Body of pancreas (tissue), 4 donors: ENCODE measurements around the gene TMEM42.

Source experiments
- POLR2A ChIP-seq, 3 donors: fragments of 450-650 bp; IDR thresholded peaks; one replicate each; pipeline ENCODE4 v1.6.1; 2016; ENCODE audit warnings: antibody characterized with exemption in 3 of 3, mild to moderate bottlenecking in 2 of 3
- TF ChIP-seq, protein P1 (sequence below), 7 experiments: fragments of 450-650 bp in 4 of 7; fragments of 200-600 bp in 3 of 7; sonication (generic) in 3 of 7; IDR thresholded peaks; one replicate each; pipeline ENCODE4 v1.5.1; 2016 to 2019; ENCODE audit warnings: antibody characterized with exemption in 7 of 7

DNA sequence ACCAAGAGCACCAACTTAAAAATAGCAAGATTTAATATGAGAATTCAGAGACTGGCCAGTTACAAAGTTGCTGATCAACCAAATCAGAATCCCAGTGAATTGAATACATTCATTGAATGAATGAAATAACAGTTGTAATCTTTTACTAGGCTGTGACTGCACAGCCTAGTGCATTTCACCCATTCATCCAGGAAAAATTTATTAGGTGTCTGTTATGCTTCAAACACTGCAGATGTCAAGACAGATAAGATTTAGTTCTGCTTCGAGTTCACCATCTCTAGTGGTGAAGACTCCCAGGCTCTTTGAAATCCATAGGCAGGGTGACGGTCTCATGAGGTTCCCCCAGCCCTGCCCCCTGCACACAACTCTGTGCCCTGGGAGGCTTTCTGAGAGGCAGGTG, 41.6 kb downstream of the TMEM42 start:
- TF ChIP-seq, protein P1, sequence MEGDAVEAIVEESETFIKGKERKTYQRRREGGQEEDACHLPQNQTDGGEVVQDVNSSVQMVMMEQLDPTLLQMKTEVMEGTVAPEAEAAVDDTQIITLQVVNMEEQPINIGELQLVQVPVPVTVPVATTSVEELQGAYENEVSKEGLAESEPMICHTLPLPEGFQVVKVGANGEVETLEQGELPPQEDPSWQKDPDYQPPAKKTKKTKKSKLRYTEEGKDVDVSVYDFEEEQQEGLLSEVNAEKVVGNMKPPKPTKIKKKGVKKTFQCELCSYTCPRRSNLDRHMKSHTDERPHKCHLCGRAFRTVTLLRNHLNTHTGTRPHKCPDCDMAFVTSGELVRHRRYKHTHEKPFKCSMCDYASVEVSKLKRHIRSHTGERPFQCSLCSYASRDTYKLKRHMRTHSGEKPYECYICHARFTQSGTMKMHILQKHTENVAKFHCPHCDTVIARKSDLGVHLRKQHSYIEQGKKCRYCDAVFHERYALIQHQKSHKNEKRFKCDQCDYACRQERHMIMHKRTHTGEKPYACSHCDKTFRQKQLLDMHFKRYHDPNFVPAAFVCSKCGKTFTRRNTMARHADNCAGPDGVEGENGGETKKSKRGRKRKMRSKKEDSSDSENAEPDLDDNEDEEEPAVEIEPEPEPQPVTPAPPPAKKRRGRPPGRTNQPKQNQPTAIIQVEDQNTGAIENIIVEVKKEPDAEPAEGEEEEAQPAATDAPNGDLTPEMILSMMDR (IDR thresholded peaks at IDR 0.05): no peak
- no peak for TF ChIP-seq POLR2A (IDR thresholded peaks at IDR 0.05)
